HG02938 (cell line): ENCODE results near the gene ATE1.
"Not testable (repeated sequence)": the region's sequence is repeated elsewhere in the genome, so short reads cannot be mapped to it uniquely, and the experiment has no call there.

Source experiments
- ATAC-seq: cut with Tn5 transposase; IDR thresholded peaks from one replicate; pipeline ENCODE4 v1.9.1; 2021; ENCODE audit warnings: mild to moderate bottlenecking, moderate library complexity; ENCODE audit not compliant: unreplicated experiment

Gene ATE1

GRCh38 chr10:121797490-121797889, 130.3 kb downstream of the ATE1 start:
- ATAC-seq = no peak

DNA sequence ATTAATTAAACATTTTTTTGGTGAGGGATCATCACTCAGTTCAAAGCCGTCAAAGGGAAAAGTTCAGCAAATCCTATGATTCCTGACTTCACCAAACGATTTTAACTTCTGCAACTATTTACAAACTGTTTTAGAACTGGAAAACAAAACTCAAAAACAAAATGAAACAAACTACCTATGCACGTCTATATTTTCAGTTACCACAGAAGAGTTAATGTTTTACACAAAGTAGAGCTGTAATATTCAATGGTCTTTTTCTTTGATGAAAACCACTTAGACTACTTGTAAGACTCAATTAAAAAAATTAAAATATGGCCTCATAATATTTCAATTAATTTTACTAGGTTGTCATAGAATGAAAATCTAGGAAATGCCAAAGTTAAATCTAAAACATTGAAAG, 131.5 kb downstream of the ATE1 start:
- ATAC-seq = peak; percentile 58

- ATAC-seq = no peak
These were observed 135.6 kb downstream of the ATE1 start for GRCh38 chr10:121792198-121792597.

GRCh38 chr10:121791761-121792160, 136.1 kb downstream of the ATE1 start:
- no peak for ATAC-seq

DNA sequence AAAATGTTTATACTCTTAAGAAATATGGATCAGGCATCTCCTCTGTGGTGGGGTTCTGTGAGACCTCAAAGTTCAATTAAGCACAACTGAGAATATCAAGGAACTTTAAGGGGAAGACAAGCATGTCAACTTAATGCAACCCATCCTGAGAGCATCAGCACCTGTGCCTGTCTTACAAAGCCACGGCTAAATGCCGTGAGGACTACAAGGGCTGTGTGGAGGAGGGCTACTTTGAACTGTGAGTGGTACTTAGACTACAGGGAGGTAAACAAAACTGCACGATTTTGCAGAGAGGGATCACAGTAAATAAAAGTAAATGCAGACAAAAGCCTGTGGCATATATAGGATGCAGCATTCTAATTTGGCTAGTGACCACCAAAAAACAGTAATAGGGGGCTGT, 139.1 kb downstream of the ATE1 start:
- no peak for ATAC-seq

- no peak for ATAC-seq
These were observed 139.7 kb downstream of the ATE1 start for GRCh38 chr10:121788115-121788514.

DNA sequence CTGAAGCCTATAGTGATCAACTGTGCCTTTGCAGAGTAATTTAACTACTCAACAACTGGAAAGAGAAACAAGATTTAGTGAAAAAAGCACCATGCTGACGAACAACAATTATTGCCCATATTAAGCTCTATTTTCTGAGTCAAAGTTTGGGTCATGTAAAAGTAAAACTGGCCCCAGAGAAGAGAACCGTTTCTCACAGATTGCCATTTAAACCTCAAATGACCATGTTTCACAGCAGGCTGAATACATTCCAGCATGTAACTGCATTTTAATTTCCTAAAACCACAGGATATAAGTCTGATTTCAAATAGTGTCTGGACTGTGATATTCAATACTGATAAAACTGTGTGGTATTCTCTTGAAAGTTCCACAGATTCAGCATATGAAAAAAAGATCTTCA, 140.7 kb downstream of the ATE1 start:
- ATAC-seq = no peak

GRCh38 chr10:121783782-121784372, 144.0 kb downstream of the ATE1 start:
- no peak for ATAC-seq

DNA sequence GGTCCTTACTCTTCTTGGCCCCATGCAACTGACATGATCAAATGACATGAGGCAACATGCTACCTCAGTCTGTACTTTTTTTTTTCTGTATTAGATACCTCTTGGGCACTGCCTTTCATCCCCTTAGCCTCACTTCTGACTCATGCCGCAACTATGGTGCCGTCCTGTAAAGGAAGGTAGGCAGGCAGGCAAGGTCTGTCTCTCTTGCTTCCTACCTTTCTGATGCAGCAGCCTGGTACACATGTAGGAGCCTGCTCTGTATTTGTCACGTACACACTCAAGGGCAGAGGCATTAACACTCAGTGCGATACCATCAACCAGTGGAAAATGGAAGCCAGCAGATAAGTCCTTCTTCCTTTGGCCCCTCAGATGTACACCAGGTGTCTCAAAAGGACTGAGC, 146.7 kb downstream of the ATE1 start:
- no peak for ATAC-seq

DNA sequence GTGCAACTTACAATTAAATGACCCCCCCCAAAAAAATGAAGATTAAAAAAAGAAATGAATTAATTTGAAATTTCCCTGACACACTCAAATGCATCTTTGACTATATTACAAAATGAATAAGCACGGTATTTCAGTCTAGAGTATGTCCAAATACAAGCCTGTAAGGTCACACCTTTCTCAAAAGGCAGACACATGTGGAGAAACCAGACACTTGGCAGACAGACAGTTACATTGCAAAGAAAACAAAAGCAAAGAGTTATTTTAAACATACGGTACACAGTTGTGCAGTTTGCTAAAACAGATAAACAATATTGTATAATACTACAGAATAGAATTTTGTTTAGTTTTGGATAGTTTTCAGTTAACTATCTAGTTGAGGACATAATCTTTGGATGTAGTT, 153.0 kb downstream of the ATE1 start:
- ATAC-seq = no peak

DNA sequence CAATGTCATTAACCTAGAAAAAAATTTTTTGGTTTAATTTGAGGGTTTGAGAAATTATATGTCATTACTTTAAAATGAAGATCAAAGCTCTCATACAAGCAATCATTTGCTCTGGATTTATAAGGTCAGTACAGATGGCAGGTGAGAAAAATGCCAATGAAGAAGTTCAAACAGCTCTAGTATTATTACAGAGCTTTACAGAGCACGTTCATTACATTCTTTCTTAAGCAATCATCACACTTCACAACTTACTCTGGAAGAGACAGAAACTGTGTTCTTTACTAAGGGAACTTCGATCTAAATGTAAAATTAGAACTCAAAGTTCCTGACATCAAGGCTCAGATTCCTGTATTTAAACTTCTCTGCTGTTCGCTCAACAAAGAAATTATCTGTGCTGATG, 153.4 kb downstream of the ATE1 start:
- ATAC-seq = no peak

DNA sequence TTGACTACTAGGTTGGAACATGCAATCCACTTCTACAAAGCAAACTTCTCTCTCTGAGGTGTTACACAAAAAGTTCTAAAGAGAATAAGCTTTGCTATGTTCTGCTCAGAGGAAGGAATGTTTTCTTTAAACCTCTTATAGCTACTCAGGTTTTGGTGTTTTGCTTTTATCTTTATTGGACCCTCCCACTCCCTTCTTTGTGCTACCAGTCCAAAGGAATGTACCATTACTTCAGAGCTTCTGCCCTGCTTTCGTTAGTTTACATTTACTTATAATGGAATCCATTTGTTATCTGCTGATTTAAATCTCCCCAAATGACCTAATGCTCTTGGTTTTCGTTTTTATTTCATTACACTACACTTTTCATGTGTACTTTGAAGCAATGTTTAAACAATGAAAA, 154.9 kb downstream of the ATE1 start:
- no peak for ATAC-seq

DNA sequence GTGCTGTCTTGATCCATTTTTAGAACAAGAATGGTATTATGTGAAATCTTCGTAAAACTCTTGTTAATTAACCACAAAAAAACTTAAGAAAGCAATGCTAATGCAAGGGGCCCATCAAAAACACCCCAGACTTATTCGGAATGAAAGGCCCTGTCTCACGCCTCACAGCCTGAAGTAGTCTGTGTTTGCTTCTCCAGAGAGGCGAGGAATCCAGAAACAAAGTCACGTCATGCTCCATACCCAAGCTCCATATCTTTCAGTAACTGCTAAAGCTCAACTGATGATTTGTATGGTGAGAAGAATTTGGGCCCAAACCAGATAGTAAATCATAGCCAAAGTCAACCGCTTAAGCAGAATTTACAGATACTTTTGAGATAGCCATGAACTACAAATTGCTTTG, 155.4 kb downstream of the ATE1 start:
- ATAC-seq = no peak

DNA sequence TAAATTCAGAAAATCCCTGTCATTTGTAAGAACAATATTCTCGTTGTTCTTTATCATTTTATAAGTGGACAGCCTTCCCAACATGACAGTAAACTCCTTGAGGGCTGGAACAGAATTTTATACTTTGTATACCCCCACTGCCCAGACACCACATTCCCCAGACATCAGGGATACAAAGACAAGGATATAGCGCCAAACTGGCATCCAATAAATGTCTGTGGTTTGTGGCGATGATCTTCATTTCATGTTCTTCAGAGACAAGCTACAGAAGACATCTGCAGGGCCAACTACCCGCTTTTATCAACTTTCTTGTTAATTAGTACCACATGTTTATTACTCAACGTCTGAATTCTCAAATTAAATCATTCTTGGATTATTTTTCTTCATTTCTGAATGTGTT, 155.9 kb downstream of the ATE1 start:
- no peak for ATAC-seq

- ATAC-seq = no peak
These were observed 161.4 kb downstream of the ATE1 start for GRCh38 chr10:121766426-121766825.

GRCh38 chr10:121765204-121765603, 162.6 kb downstream of the ATE1 start:
- ATAC-seq = no peak

DNA sequence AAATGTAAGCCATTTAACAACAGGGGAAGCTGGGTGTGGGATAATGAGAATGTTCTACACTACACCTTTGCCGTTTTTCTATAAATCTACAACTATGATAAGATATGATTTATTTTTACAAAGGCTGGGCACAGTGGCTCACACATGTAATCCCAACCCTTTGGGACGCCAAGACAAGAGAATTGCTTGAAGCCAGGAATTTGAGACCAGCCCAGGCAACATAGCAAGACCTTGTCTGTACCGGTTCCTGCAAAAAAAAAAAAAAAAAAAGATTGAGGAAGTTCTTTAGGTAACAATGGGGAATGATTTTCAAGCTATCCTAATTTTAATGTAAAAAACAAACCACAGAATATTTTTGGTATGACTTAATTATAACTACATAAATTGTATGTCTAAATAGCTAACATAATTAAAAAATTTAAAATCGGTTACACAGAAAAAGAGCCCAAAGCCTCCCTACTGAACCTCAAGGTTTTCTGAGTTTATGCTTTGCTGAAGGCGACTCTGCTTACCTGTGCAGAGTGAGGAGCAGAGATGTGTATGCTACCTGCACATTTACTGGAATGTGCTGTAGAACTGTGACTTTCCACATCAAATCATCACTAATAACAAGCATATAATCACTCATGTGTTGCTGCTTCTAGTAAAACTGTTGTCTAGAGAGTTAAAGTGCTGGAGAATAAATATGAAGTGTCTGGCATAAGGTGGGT, 163.4 kb downstream of the ATE1 start:
- no peak for ATAC-seq

DNA sequence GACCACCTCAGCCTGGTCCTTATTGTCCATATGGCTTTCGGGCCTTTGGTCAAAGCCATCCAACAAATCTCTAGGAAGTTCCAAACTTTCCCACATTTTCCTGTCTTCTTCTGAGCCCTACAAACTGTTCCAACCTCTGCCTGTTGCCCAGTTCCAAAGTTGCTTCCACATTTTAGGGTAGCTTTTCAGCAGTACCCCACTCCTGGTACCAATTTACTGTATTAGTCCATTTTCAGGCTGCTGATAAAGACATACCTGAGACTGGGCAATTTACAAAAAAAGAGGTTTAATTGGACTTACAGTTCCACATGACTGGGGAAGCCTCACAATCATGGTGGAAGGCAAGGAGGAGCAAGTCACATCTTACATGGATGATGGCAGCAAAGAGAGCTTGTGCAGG, 170.6 kb downstream of the ATE1 start:
- not testable (repeated sequence) for ATAC-seq

DNA sequence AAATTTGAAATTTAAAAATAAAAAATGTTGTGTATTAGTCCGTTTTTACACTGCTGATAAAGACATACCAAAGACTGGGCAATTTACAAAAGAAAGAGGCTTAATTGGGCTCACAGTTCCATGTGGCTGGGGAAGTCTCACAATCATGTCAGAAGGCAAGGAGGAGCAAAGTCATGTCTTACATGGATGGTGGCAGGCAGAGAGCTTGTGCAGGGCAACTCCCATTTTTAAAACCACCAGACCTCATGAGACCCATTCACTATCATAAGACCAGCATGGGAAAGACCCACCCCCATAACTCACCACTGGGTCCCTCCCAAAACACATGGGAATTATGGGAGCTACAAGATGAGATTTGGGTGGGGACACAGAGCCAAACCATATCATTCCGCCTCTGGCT, 172.3 kb downstream of the ATE1 start:
- ATAC-seq = not testable (repeated sequence)

DNA sequence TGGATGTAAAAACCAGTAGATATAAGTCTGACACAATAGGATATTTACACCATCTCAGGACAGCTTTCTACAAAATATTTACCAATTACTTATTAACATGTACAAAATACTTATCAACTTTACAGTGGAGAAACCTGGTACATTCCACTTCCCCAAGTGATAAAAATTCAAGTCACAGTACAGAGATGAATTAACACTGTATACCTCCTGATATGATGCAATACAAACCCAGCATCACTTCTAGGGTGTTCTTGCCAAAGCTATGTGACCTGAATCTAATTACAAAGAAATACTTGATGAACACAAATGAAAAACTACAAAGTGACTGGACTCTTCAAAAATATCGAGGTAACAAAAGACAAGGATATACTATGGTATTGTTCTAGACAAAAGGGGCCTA, 173.2 kb downstream of the ATE1 start:
- ATAC-seq = no peak

GRCh38 chr10:121753726-121754476, 173.9 kb downstream of the ATE1 start:
- peak; percentile 91 for ATAC-seq

DNA sequence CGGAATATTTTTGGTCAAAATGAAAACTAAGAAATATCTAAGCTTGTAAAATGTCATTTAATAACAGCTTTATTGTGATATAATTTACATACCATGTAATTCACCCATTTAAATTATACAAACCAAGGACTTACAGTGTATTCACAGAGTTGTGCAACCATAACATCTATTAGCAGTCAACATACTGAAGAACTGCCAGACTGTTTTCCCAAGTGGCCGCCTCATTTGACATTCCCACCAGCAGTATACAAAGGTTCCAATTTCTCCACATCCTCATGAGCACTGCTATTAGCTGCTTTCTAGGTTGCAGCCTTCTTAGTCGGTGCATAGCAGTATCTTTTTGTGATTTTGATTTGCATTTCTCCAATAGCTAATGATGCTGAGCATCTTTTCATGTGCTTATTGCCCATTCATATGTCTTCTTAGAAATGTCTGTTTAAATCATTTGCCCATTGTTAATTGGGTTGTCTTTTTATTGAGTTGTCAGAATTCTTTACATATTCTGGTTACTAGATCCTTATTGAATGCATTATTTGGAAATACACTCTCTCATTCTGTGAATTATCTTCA, 176.6 kb downstream of the ATE1 start:
- no peak for ATAC-seq
